GM18858 (cell line): ENCODE results near the gene ZNF709.
"Not testable (repeated sequence)": the region's sequence is repeated elsewhere in the genome, so short reads cannot be mapped to it uniquely, and the experiment has no call there.

Experiments used
- ATAC-seq: cut with Tn5 transposase; IDR thresholded peaks from one replicate; pipeline ENCODE4 v1.9.1; 2021; ENCODE audit not compliant: unreplicated experiment

The ZNF709 gene

DNA sequence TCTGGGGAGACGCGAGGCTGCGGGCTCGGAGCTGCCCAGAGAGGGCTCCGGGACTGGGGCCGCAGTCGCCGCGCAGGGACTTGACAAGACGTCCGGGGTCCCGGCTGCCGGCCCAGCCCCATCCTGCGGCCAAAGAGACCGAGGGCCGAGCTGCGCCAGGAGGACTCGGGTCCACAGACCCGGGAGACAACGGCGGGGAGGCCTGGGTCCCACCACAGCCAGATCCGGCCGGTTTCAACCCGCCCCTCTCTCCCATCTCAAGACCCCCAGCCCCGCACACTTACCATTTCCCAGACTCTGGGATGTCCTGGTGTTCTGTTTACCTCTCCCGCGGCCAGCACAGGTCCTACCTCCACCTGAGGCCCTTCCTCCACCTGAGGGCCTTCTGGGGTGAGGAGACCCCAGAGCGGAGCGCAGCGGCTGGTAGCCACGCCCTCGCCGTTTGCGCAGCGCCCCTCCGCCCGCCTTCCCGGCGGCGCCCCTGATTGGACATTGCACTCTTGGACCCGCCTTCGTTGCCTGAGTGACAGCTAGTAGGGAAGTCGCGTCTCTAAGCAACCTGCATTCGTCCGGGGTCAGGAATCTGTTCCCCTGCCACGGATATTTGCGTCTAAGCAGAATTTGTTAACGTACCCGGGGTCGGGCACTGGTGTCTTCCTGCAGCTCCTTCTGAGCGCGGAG is at the start of gene ZNF709:
TSS of gene ZNF709 (minus strand) at position 446 of the 681 bp plus-strand sequence. CDS start at position 287, 159 bp downstream.
- peak; percentile 65 for ATAC-seq

DNA sequence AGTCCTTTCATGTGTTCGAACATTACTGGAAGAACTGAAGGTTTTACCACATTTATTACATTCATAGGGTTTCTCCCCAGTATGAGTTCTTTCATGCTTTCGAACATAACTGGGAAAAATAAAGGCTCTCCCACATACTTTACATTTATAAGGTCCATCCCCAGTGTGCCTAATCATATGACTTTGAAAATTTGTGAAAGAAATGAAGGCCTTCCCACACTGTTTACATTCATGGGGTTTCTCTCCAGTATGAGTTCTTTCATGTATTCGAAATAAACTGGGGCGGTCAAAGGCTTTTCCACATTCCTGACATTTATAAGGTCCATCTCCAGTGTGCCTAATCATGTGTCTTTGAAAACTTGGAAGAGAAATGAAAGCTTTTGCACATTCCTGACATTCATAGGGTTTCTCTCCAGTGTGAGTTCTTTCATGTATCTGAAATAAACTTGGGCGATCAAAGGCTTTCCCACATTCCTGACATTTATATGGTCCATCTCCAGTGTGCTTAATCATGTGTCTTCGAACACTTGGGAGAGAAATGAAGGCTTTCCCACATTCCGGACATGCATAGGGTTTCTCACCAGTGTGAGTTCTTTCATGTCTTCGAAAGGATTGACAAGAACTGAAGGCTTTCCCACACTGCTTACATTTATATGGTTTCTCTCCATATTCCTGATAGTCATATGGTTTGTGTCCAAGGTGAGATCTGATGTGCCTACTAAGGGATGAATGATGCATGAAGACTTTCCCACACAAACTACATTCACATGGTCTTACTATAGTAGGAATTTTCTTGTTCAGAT is 42.6 kb upstream of the ZNF709 start:
- no peak for ATAC-seq

DNA sequence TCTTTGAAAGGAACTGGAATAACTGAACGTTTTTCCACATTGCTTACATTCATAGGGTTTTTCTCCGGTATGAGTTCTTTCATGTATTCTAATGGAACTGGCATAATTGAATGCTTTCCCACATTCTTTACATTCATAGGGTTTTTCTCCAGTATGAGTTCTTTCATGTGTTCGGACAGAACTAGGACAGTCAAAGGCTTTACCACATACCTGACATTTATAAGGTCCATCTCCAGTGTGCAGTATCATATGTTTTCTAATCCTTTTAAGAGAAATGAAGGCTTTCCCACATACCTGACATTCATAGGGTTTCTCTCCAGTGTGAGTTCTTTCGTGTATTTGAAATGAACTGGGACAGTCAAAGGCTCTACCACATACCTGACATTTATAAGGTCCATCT is 41.9 kb upstream of the ZNF709 start:
- no peak for ATAC-seq

DNA sequence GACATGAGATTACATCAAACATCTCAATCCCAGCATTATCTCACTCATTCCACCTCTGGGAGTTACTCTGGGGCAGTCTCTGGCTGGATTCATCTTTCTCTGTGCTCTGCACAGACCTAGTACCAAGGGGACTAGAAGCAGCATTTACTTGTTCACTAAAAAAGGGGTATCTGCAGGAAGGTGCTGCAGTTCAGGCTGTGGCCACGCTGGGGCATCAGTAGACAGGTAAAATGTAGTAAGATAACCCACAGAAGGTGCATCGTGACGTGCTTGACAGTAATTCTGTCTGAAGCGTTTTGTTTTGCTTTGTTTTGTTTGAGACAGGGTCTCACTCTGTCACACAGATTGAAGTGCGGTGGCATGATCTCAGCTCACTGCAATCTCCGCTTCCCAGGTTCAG is 37.4 kb upstream of the ZNF709 start:
- ATAC-seq, result no peak

DNA sequence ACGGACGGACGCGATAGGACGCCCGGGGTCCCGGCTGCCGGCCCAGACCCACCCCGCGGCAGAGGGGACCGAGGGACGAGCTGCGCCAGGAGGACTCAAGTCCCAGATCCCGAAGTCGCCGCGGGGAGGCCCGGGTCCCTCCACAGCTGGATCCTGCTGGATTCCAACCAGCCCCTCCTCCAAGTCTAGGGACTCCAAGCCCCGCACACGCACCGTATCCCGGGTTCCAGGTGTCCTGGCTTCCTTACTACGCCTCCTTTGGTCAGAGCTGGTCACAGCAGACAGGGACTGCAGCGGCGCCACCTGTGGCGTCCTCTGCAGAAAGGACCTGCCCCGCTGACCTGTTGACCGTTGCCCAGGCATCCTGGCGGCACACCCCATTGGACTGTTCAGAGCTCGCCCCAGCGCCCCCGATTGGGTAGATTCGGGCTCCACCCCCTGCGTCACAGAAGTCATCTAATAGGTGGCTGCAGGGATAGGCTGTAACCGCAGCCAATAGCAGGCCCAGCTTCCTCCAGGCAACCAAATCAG is 29.0 kb upstream of the ZNF709 start:
- no peak for ATAC-seq

DNA sequence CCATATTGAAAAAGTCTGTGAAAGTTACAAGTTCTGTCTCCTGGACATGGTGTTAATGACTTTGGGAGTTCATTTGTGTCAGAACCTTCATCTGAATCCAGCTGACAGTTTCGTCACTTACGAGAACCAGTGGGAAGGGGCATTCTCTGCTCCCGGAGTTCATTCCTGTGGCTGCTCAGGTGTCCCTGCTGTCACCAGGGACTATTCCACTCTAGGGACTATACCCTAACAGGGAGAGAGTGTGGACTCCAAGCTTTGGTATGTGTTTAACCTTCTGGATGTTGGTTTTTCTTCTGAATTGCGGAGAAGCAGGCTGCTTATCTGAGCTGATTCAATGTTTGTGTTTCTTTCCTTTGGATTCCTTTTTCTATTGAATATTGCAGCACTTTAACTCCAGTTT is 12.4 kb upstream of the ZNF709 start:
- no peak for ATAC-seq

DNA sequence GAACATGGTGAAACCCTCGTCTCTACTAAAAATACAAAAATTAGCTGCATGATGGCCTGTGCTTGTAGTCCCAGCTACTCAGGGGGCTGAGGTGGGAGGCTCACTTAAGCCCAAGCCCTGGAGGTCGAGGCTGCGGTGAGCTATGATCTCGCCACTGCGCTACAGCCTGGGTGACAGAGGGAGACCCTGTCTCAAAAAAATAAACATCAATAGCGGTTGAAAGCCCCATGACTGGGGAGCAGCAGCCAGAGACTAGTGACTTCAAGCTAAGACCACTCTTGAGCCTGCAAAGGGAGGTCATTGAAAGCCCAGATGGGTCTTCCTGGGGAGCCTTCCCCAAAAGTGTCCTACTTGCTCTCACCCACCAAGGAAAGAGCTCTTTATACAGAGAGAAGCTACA is 11.9 kb upstream of the ZNF709 start:
- no peak for ATAC-seq

DNA sequence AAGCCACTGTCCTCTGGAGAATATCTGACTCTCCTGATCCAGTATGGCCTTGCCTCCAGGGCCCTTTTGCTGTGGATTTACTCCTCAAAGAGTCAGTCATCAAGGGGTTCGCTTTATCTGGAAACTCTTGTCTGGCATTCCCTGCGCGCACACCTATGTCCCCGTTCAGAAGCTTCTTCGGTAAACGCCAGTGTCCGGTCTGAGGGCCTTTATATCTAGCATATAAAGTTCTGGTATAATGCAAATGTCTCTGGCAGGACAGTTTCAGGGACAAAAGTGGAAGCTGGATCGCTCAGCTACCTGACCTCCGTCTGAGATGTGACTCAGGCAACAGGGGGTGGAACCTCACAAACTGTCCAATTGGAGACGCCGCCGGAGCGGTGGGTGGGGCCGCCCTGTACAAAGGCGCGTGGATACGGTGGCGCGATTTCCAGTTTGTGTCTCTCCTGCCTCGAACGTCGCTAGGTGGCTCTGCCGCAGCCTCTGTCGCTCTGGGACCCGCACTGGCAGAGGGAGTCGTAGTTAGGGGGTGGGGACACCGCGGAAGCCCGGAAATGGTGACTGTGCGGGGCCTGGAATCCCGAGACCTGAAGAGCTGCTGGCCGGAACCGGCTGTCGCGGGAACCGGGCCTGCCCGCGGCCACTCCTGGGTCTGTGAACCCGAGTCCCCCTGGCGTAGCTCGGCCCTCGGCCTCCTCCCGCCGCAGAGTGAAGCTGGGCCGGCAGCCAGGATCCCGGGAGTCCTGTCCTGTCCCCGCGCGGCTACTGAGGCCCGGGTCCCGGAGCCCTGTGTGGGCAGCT is 10.6 kb upstream of the ZNF709 start:
- ATAC-seq, result no peak

DNA sequence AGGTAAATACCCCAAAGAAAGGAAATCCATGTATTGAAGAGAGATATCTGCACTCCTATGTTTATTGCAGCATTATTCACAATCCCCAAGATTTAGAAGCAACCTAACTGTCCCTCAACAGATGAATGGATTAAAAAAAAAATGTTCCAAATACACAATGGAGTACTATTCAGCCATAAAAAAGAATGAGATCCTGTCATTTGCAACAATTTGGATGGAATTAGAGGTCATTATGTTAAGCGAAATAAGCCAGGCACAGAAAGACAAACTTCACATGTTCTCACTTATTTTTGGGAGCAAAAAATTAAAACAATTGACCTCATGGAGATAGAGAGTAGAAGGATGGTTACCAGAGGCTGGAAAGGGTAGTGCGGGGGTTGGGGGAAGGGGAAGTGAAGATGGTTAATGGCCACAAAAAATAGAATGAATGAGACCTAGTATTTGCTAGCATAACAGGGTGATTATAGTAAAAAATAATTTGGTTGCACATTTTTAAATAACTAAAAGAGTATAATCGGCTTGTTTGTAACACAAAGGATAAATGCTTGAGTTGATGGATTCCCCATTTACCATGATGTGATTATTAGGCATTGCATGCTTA is 9.7 kb upstream of the ZNF709 start:
- no peak for ATAC-seq

DNA sequence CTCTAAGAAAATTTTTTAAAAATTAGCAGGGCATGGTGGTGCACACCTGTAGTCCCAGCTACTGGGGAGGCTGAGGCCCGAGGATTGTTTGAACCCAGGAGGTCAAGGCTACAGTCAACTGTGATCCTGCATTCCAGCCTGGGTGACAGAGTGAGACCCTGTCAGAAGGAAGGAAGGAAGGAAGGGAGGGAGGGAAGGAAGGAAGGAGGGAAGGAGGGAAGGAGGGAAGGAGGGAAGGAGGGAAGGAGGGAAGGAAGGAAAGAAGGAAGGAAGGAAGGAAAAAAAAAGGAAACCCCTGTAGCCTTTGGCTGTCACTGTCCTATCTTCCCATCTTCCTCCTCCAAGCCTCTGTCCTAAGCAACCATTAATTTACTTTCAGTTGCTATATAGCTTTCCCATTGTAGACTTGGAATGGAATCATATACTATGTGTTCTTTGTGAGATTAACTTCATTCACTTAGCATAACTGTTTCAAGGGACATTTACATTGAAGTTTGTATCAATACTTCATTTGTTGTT is 1.7 kb upstream of the ZNF709 start:
- not testable (repeated sequence) for ATAC-seq

DNA sequence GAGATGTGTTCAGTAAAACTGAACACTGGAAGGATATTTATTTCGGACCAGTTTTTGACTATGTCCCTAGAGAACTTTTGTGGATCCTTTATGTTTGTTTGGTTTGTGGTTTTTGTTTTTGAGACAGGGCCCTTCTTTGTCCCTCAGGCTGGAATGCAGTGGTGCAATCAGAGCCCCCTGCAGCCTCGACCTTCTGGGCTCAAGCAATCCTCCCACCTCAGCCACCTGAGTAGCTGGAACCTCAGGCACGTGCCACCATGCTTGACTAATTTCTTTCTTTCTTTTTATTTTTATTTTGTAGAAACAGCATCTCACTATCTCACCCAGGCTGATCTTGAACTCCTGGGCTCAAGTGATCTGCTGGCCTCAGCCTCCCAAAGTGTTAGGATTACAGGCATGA is 955 bp upstream of the ZNF709 start:
- ATAC-seq, result no peak

DNA sequence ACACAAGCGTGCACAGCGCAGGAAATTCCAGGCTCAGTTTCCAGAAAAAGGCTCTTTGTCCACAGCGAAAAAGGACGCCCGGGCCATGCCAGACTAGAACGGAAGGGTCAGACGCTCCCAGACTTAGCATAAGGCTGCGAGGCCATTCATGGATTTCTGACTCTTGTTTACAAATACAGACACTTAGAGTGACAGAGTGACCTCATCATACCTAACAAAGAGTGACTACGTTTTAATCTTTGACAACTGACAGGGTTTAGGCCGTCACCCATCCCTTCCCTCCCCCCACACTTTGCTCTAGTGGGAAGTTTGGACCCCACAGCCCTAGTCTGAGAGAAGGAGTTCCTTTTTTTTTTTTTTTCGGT is 418 bp upstream of the ZNF709 start:
- ATAC-seq, result no peak

DNA sequence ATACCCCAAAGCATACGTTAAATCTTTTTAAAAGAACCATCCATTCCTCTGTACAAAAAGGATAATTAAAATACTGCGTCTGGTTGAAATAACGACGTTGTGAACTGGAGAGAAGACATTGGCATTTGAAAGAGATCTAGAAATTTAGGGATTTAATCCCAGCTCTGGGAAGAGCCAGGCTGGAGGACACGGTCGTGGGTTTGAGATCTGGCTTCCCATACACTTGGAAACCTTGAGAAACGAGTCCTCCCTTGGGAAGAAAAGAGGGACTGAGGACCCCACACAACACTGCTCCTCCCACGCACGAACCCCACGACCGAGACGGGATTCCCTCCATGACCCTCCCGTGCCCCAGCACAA is 625 bp downstream of the ZNF709 start:
- no peak for ATAC-seq

DNA sequence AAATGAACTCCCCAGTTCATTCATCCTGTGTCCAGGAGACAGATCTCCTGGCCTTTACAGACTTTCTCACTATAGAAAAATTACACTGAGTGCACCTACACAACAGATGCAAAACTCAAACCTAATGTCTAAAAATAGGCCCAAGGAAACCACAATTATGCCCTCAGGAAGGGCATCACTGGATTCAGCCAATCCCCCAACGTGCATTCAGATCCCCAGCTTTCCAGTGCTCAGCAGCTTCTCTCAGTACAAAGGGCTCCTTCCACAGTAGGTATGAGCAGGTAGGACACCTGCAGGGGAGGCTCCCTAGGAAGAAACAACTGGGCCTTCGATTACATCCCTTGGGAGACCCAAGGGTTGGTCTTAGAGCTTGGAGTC is 2.1 kb downstream of the ZNF709 start:
- ATAC-seq, result no peak

DNA sequence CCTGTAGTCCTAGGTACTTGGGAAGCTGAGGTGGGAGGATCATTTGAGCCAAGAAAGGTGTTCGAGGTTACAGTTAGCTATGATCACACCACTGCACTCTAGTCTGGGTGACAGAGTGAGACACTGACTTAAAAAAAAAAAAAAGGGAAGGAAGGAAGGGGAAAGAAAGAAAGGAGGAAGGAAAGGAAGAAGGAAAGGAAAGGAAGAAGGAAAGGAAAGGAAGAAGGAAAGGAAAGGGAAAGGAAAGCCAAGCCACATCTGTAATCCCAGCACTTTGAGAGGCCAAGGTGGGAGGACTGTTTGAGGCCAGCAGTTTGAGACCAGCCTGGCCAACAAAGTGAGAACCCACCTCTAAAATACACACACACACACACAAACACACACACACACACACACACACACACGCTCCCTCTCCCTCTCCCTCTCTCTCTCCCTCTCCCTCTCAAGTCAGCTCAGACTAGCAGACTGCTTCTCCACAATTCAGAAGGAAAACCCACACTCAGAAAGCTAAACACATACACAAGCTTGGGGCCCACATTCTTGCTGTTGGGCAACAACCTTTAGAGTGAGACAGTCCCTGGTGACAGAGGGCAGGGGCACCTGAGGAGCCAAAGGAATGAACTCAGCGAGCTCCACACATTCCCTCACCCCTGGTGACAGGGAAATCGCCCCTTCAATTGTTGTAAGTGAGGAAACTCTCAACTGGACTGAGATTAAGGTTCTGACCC is 2.7 kb downstream of the ZNF709 start:
- ATAC-seq, result no peak

DNA sequence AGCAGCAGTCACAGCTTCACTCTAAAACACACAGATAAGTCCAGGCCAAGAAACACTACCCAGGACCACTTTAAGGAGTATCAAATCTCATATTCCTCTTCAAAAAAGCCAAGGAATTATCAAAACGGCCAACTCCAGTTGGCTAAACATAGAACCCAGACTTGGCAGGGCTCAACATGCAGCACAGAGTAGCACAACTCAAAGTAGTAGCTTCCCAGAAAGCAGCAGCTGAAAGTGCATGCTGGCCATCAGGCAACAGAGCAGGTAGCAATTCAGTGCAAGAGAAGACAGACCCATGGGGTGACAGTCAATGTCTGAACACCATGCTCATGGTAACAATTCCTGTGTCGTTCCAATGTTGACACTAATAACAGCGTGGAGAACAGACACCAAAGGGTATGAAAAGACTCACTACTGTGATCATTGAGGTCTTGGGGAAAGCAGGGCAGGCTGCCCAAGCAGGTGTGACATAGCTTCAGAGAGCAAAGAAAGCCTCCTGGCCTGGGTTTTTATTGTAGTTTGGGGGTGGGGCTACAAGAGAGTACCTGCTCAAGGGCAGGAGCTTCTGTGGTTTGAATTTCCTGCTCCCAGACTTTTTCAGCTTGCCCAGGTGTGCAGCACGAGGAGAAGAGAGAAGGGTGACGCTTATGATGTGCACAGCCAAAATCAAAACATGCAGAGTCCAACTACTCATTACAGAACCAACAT is 6.2 kb downstream of the ZNF709 start:
- ATAC-seq, result no peak

DNA sequence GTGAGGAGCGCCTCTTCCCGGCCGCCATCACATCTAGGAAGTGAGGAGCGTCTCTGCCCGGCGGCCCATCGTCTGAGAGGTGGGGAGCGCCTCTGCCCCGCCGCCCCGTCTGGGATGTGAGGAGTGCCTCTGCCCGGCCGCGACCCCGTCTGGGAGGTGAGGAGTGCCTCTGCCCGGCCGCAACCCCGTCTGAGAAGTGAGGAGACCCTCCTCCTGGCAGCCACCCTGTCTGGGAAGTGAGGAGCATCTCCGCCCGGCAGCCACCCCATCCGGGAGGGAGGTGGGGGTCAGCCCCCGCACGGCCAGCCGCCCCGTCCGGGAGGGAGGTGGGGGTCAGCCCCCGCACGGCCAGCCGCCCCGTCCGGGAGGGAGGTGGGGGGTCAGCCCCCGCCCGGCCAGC is 17.0 kb downstream of the ZNF709 start:
- not testable (repeated sequence) for ATAC-seq

DNA sequence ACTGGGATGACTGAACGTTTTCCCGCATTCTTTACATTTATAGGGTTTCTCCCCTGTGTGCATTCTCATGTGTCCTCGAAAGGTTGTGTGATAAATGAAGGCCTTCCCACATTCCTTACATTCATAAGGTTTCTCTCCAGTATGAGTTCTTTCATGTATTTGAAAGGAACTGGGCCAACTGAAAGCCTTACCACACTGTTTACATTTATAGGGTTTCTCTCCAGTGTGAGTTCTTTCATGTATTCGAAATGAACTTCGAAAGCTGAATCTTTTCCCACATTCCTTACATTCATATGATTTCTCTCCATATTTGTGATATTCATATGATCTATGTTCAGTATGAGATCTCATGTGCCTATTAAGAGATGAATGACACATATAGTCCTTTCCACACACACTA is 19.4 kb downstream of the ZNF709 start:
- ATAC-seq, result no peak

DNA sequence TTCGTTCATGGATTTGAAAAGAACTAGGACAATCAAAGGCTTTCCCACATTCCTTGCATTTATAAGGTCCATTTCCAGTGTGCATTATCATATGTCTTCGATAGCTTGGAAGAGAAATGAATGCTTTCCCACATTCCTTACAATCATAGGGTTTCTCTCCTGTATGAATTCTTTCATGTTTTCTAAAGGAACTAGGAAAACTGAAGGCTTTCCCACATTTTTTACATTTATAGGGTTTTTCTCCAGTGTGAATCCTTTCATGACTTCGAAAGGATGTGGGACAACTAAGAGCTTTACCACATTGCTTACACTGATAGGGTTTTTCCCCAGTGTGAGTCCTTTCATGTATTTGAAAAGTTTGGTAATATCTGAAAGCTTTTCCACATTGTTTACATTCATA is 19.8 kb downstream of the ZNF709 start:
- ATAC-seq, result no peak

DNA sequence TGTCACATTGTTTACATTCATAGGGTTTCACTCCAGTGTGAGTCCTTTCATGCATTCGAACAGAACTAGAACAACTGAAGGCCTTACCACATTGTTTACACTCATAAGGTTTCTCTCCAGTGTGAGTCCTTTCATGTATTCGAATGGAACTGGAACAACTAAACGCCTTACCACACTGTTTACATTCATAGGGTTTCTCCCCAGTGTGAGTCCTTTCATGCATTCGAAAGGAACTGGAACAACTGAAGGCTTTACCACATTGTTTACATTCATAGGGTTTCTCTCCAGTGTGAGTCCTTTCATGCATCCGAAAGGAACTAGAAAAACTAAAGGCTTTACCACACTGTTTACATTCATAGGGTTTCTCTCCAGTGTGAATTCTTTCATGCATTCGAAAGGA is 20.5 kb downstream of the ZNF709 start:
- not testable (repeated sequence) for ATAC-seq
